Keratinocyte (primary cell): Measurements from ENCODE around the gene NPHS1.

Experiments used
- CTCF ChIP-seq, 3 experiments: IDR thresholded peaks in 1 of 3; conservative IDR thresholded peaks in 1 of 3; optimal IDR thresholded peaks in 1 of 3; 2 replicates in 2 of 3; 3 replicates in 1 of 3; pipeline versions ENCODE3 to v1.5.1; 2011; ENCODE audit warnings: low read length in 3 of 3, mild to moderate bottlenecking in 3 of 3, moderate library complexity in 2 of 3, control low read depth in 1 of 3, inconsistent platforms in 1 of 3; ENCODE audit not compliant: insufficient read depth in 2 of 3; ENCODE audit errors: extremely low read depth in 1 of 3
- EZH2 ChIP-seq: IDR thresholded peaks from one replicate; pipeline ENCODE4 v1.6.1; 2012; ENCODE audit warnings: inconsistent platforms, mild to moderate bottlenecking, low read length, moderate library complexity

GRCh38 chr19:35777086-35777841 lies 75.0 kb downstream of the NPHS1 start:
- no peak for TF ChIP-seq CTCF (optimal IDR thresholded peaks at IDR 0.05 in 1 of 3, IDR thresholded peaks at IDR 0.05 in 1 of 3, conservative IDR thresholded peaks at IDR 0.05 in 1 of 3; ENCODE audit: extremely low read depth in 1 of 3, insufficient read depth in 2 of 3, low read length in 3 of 3)
- no peak for TF ChIP-seq EZH2
